NCI-H1048 (cell line): ENCODE data around the gene MSANTD3.
A peak's percentile ranks its signal among the peaks of the same experiment; 100 is the strongest.

Experiments
- DNase-seq: peaks from one replicate; lab custom pipeline; 2025; lab: John Stamatoyannopoulos, UW

Gene MSANTD3

DNA sequence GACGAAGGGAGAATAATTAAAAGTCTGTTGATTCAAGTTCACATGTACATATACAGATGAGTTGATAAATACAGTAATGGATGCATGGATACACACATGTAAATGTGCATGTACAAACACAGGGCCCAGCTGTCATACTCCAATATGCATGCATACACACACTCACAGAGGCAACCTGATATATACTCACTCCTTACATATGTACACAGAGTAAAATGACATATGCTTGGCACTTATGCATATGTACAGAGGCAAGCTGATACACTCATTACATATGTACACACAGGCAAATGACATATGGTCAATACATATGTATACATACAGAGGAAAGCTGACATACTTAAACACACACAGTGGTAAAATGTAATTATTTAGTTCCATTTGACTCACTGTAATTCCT, 38.8 kb downstream of the MSANTD3 start:
- no peak for DNase-seq

DNA sequence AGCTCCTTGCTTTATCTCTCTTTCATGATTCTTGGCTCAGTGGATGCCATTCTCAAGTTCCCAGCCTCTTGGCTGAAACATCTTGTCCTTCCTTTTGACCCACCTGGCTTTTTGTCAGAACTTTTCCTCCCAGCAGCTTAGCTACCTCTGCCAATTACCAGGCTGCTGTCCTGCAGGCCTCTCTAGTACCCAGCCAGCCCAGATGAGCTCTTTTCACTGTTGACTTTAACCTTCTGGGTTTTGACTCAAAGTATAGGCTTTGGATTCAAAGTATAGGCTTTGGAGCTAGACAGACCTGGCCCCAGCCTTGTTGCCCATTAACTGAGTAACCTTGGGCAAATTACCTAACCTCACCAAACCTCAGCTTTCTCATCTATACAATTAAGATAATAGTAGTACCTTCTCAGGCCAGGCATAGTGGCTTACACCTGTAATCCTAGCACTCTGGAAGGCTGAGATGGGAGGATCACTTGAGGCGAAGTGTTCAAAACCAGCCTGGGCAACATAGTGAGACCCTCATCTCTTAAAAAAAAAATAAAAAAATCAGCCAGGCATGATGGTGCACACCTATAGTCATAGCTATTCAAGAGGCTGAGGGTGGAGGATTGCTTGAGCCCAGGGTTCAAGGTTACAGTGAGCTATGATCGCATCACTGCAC, 39.4 kb downstream of the MSANTD3 start:
- no peak for DNase-seq

DNA sequence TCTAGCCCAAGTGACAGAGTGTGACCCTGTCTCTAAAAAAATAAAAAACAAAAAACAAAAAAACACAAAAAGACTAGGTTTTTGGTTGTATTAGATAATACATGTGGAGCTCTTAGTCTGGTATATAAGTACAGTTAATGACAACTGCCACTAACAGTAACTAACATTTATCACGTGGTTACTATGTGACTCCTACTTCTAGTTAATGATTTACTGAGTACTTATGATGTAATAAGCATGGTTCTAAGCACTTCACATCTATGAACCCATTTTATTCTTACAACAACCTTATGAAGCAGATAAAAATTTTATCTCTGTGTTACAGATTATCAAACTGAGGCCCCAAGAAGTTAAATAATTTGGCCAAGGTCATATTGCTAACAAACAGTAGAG, 39.9 kb downstream of the MSANTD3 start:
- no peak for DNase-seq

DNA sequence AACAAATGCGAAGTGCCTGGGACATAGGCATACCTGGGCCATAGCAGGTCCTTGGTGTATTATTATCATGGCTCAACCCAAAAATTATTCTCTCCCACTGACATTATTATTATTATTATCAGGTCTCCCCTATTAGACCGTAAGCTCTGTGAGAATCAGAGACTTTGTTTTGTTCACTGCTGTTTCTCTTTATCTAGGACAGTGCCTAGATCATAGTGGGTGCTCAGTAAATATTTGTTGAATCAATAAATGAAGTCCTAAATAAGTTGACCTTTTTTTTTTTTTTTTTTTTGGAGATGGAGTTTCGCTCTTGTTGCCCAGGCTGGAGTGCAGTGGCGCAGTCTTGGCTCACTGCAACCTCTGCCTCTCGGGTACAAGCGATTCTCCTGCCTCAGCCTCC, 41.1 kb downstream of the MSANTD3 start:
- DNase-seq, result no peak

DNA sequence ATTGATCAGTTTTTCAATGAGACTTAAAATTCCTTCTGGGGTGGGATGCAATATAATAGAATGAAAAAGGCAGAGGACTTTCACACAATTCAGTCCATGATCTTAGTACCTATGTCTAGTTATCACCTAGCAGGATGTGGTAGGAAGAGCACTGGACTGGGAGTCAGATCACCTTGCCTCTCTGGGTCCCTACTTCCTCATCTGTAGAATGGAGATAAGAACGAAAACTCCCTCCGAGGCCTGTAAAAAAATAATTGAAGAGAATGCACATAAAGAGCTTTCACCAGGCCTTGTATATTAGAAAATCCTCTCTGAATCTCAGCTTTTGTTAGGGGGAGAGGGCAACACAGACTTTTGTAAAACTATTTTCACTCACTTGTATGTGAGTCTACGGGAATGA, 45.3 kb downstream of the MSANTD3 start:
- no peak for DNase-seq

DNA sequence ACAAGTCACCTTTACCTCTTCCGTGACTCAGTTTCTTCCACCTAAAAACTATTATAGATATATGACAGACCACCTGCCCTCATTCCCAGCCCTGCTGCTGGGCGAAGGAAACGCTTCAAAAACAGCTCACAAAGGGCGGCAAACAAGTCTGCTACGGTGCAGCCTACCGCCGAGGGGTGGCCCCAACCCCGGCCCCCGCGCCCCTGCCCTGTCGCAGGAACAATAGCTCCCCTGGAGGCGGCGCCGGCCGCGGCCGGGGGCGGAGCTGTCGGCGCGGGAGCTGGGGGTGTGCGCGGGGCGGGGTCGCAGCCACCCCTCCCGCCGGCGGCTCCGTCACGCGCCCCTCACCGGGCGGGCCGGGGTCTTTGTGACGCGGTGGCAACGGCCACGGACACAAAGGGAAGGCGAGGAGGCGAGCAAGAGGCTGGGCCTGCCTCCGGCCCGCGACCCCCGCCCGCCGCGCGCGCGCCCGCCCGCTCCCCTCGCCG, 45.9 kb downstream of the MSANTD3 start, which contains the start of gene TMEFF1:
Gene TMEFF1 (plus strand): TSS at position 362 of the 488 bp plus-strand sequence. CDS start 396 bp downstream, outside the sequence.
- peak; percentile 6 for DNase-seq

DNA sequence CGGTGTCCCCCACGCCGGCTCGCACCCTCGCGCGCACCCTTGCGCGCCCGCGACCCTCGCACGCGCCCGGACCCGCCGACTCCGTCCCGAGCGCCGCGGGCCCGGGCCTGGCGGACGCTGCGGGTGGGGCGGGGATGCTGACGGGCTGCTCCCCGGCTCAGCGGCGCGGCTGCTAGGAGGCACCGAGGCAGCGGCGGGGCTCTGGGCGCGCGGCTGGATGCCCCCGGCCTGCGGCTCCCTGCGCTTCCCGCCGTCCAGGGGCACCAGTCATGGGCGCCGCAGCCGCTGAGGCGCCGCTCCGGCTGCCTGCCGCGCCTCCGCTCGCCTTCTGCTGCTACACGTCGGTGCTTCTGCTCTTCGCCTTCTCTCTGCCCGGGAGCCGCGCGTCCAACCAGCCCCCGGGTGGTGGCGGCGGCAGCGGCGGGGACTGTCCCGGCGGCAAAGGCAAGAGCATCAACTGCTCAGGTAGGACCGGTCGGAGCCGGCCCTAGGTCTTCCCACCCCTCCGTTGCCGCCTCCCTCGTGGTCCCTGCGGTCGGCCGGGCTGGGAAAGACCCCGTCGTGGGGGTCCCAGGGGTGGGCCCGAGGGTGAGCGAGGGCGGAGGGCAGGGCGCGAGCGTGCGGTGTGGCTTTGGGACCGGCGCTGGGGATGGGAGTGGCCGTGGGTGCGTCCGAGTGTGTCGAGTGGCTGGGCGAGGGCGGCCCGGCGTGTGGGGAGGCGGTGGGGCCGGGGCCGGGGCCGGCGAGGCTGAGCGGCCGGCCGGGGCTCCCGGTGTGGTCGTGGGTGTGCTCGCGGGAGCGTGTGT, 46.5 kb downstream of the MSANTD3 start:
- no peak for DNase-seq

DNA sequence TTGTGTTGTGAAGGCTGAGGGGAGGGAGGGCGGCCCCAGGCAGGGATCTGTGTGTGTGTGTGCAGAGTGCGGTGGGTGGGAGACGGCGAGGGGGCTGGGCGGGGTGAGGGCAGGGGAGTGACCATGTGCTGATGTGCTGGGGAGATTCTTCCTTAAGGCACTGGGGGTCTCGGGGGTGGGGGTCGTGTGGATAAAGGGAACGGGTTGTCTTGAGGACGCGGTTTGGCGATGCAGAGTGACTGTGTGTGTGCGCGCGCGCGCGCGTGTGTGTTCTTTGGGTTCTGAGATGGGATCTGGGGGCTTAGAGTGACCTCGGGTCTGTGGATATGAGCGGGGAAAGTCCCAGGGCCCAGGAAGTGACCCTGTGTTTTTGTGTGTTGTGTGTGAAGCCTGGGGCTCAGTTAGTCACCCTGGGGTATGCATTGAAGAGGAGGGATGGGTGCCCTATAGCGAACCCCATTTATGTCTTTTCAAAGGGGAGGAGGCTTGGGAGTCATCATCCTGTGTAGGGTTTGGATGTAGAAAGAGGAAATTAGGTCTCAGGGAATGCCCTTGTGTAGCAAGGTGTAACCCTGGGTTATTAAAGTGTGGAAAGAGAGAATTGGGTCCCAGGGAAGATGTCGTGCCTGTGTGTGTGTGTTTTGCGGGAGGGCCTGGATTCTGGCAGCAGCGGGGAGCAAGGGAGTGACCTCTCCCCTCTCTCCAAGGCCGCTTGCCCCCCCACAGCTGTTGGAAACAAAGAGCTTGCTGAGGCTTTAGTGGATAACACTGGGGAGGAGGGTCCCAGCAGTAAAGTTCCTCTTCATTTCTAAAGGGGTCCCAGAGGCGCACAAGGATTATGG, 47.4 kb downstream of the MSANTD3 start:
- no peak for DNase-seq

DNA sequence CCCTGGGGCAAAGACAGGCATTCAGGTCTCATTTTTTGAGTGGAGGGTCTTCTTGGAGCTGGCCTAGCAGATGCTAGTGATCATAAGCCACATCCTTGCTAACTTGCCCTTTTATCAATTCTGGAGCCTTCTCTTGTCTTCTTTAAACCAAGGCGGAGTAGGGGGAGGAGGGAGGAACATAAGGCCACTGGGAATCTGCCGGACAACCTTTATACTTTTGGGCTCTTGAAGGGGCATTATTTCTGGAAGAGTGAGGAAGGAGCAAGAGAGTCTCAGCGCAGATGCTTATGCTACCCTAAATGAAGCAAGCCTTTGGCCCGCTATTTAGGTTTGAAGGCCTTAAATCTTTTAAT, 48.0 kb downstream of the MSANTD3 start:
- no peak for DNase-seq

DNA sequence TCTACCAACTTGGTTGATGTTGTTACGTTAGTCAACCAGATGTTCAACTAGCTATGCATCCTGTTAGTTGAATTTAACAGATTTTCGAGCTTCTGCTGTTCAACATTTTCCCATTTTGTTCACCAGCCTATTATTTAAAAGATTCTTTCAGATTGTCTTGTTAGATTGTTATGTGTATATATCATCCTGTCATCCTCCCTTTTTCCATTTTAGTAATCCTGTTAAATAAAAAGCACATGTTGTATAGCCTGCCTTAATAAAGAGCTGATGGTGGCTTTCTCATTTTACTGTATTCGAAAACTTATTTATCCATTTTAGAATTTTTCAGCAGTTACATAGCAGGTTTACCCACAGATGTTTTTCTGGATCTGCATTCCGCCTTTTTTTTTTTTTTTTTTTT, 50.3 kb downstream of the MSANTD3 start:
- no peak for DNase-seq

DNA sequence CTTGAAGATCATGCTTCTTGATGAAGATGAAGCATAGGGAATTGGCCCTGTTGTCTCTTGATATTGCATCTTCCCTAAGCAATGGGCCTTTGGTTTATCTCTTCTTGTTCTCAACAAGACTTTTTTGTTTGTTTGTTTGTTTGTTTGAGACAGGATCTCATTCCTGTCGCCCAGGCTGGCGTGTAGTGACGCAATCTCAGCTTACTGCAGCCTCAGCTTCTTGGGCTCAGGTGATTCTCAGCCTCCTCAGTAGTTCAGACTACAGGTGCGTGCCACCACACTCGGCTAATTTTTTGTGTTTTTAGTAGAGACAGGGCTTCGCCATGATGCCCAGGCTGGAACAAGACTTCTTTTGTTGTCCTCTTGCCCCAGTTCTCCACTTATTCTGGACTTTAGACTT, 51.2 kb downstream of the MSANTD3 start:
- DNase-seq, result no peak

DNA sequence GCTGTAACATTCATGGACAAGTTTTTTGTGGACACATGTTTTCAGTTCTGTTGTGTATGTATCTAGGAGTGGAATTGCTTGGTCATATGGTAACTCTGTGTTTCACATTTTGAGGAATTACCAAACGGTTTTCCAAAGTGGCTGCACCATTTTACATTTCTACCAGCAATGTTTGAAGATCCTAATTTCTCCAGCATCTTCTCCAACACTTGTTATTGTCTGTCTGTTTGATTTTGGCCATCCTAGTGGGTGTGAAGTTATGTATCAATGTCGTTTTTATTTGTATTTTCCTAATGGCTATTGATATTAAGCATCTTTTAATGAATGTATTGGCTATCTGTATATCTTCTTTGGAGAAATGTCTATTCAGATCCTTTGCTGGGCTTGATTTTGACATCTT, 52.9 kb downstream of the MSANTD3 start:
- DNase-seq, result no peak

DNA sequence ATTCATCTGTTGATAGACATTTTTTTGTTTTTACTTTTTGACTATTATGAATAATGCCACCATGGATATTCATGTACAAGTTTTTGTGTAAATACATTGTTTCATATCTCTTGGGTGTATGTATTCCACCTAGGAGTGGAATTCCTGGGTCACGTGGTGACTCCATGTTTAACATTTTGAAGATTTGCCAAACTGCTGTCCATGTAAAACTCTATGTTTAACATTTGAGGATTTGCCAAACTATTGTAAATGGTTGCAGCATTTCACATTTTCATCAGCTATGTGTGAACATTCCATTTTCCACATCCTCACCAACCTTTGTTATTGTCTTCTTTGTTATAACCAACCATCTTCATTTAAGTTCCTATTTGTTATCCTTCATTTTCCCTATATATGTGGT, 58.3 kb downstream of the MSANTD3 start:
- no peak for DNase-seq

DNA sequence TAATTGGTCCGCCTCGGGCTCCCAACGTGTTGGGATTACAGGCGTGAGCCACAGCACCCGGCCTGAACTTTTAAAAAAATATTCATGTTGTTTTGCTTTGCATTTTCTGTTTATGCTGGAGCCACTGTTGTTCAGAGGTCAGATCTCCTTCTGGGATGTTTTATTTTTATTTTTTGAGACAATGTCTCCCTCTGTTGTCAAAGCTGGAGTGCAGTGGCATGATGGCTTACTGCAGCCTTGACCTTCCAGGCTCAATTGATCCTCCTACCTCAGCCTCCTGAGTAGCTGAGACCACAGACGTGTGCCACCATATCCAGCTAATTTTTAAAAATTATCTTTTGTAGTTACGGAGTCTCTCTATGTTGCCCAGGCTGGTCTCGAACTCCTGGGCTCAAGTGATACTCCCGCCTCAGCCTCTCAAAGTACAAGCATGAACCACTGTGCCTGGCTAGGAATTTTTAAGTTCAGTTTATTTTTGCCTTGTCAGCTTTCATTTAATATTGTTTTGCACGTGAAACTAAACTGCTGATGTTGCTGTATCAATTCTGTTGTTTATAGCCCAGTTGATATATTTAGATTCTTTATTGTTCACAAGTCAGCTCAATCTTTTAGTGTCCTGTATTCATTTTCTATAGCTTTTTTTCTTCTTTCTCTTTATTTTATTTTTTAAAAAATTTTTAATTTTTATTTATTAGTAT, 59.7 kb downstream of the MSANTD3 start:
- DNase-seq, result no peak

DNA sequence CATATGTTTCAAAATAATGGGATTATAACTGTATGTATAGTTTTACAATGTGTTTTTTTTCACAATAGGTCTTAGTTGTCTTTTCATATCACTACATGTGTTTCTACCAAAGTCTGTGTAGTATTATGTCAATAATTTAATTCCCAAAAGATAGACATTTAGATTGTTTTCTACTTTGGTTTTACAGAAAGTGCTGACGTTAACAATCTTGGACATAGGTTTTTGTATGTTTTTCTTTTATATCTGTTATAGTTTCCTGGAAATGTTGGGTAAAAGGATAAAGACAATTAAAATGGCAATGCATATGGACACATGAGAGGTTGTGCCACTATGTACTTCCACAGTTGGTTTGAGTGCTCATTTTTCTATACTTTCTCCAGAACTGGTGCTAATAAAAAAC, 61.2 kb downstream of the MSANTD3 start:
- no peak for DNase-seq

DNA sequence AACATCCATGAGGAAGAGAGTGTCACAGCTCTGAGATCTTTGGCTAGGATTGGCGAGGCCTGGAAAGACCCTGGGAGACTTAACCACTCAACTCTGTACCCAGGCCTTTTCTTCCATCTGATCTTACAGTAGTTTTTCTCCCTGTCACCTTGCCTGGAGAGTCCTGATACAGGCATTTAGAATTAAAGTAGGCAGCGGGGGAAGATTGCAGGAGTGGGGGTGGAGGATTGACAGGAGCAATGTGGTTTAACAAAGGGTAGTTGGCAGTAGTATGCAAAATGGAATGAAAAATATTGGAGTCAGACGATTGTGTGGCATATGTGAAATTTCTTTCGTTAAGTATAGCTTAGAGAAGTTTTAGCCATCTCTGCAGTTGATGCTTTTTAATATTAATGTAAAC, 62.9 kb downstream of the MSANTD3 start:
- no peak for DNase-seq

DNA sequence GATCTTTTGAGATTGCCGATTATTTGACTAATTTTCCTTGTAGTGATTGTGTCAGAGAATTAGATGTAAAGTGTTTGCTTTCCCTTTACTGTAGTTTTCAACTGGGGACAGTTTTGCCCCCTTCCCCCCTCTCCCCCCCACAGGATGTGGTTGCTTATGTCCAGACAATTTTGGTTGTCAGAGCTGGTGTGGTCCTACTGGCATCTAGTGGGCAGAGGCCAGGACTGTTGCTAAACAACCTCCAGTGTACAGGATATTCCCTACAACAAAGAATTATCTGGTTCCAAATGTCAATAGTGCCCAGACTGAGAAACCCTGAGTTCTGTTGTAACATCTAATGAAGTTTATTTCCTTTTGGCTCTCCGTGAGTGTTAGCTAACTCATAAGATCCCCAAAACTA, 66.0 kb downstream of the MSANTD3 start:
- DNase-seq, result no peak

DNA sequence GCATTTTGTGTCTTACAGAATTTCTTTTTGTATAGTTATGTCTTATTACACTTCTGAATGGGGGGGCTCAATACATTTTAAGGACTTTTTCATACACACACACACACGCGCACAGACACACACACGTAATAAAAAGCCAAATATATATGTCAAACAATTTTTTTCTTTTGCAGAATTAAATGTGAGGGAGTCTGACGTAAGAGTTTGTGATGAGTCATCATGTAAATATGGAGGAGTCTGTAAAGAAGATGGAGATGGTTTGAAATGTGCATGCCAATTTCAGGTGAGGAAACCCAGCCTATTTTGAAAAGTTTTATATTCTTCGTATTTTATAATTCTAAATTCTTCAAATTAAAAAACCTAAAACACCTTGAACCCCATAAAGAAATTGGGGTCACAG, 71.6 kb downstream of the MSANTD3 start:
- DNase-seq, result no peak

DNA sequence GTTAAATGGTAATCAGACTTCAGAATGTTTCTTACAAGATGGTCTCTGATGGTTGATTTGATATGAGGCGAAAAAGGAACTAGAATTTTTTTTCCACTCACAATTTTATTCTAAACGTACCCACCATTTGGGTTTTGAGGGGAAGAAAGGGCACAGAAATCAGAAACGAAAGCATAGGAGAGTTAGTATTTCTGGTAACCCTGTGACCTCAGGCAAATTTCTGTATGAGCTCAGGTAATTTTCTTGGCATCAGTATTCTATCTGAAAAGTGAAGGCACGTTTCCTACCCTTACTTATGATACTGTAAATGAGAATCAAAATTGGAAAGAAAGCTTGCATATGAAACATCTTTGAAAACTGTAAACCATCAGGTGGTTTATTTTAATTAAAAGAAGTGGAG, 72.5 kb downstream of the MSANTD3 start:
- no peak for DNase-seq

DNA sequence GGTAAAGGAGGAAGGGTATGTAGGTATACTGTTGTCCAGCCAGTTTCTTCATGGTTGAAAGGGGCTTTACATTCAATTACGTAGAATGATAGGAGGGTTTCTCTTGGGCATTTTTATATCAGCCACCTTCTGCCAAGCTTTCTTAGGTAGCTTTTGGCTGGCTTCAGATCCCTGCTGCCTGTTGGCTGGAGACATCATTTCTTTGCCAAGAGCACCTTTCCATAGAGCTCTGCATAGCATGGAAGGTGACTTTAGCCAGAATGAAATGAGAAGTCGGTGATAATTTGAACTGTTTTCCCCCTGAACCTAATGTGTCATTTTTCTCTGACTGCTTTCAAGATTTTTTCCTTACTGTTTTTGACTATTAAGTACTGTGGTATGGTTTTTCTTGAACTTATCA, 72.9 kb downstream of the MSANTD3 start:
- no peak for DNase-seq
